ENCODE data around the gene CALCOCO1. TPM values are rescaled to one million over a fixed set of nuclear protein-coding genes. Genes with fewer than 3 reads are reported as not detected.

The CALCOCO1 gene
- total and polyA plus RNA-seq, 2 of the 13 experiments (the other 11 are each of a cell fraction or from before 2014, with no cell fraction given): 7.7 to 47.7 TPM

DNA sequence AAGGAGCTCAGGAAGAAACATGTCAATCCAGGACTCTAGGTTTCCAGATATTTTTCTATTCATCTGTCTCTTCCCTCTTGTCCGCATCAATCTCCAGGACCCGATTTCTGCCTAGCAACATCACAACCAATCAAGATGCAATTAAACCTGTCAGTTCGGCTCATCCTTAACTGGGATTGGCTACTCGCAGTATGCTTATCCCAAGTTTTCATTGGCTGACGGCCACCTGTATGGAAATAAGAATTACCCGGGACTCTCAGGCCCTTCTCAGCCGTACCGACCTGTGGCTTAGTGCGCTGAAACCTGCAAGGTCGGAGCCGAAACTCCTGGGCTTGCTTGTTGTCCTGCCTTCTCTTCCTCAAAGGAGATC, 31.0 kb downstream of the CALCOCO1 start (continued):
- TF ChIP-seq, protein P1, sequence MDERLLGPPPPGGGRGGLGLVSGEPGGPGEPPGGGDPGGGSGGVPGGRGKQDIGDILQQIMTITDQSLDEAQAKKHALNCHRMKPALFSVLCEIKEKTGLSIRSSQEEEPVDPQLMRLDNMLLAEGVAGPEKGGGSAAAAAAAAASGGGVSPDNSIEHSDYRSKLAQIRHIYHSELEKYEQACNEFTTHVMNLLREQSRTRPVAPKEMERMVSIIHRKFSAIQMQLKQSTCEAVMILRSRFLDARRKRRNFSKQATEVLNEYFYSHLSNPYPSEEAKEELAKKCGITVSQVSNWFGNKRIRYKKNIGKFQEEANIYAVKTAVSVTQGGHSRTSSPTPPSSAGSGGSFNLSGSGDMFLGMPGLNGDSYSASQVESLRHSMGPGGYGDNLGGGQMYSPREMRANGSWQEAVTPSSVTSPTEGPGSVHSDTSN (CRISPR knock-in tag; IDR thresholded peaks at IDR 0.05): peak; percentile 29; the same call in 1 of the 2 replicates
- TF ChIP-seq, protein P2, sequence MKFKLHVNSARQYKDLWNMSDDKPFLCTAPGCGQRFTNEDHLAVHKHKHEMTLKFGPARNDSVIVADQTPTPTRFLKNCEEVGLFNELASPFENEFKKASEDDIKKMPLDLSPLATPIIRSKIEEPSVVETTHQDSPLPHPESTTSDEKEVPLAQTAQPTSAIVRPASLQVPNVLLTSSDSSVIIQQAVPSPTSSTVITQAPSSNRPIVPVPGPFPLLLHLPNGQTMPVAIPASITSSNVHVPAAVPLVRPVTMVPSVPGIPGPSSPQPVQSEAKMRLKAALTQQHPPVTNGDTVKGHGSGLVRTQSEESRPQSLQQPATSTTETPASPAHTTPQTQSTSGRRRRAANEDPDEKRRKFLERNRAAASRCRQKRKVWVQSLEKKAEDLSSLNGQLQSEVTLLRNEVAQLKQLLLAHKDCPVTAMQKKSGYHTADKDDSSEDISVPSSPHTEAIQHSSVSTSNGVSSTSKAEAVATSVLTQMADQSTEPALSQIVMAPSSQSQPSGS (CRISPR knock-in tag; IDR thresholded peaks at IDR 0.05): no peak
- TF ChIP-seq ZNF674 (CRISPR knock-in tag; IDR thresholded peaks at IDR 0.05; ENCODE audit: low read depth) (no peak), ZNF773 (CRISPR knock-in tag; IDR thresholded peaks at IDR 0.05; ENCODE audit: borderline replicate concordance) (no peak), GATA4 (IDR thresholded peaks at IDR 0.05; ENCODE audit: borderline replicate concordance, low read depth) (no peak), ZNF460 (CRISPR knock-in tag; IDR thresholded peaks at IDR 0.05; ENCODE audit: borderline replicate concordance) (no peak), CENPX (CRISPR knock-in tag; IDR thresholded peaks at IDR 0.05) (no peak), RFX5 (IDR thresholded peaks at IDR 0.05; ENCODE audit: low read depth, low read length) (peak; percentile 99), ZNF160 (CRISPR knock-in tag; IDR thresholded peaks at IDR 0.05) (no peak), RFXANK (CRISPR knock-in tag; IDR thresholded peaks at IDR 0.05) (peak; percentile 98), SP2 (CRISPR knock-in tag; IDR thresholded peaks at IDR 0.05) (0 out of 2 replicates have a peak, but pooled peaks have one; percentile 41), EP300 (IDR thresholded peaks at IDR 0.05; ENCODE audit: low read depth in 2 of 2, low read length in 2 of 2) (peak in 1 of 2 experiments; percentile 12; a peak in 1 of 4 replicates), EP300 (CRISPR knock-in tag; IDR thresholded peaks at IDR 0.05; ENCODE audit: borderline replicate concordance) (no peak), RARG (CRISPR knock-in tag; IDR thresholded peaks at IDR 0.05; ENCODE audit: low read depth) (no peak), NFYC (CRISPR knock-in tag; IDR thresholded peaks at IDR 0.05) (peak; percentile 81), MEIS2 (CRISPR knock-in tag; IDR thresholded peaks at IDR 0.05) (no peak), HNRNPLL (IDR thresholded peaks at IDR 0.05; ENCODE audit: low read depth, low read length, poor library complexity, severe bottlenecking) (no peak)
- TF ChIP-seq, protein P3, sequence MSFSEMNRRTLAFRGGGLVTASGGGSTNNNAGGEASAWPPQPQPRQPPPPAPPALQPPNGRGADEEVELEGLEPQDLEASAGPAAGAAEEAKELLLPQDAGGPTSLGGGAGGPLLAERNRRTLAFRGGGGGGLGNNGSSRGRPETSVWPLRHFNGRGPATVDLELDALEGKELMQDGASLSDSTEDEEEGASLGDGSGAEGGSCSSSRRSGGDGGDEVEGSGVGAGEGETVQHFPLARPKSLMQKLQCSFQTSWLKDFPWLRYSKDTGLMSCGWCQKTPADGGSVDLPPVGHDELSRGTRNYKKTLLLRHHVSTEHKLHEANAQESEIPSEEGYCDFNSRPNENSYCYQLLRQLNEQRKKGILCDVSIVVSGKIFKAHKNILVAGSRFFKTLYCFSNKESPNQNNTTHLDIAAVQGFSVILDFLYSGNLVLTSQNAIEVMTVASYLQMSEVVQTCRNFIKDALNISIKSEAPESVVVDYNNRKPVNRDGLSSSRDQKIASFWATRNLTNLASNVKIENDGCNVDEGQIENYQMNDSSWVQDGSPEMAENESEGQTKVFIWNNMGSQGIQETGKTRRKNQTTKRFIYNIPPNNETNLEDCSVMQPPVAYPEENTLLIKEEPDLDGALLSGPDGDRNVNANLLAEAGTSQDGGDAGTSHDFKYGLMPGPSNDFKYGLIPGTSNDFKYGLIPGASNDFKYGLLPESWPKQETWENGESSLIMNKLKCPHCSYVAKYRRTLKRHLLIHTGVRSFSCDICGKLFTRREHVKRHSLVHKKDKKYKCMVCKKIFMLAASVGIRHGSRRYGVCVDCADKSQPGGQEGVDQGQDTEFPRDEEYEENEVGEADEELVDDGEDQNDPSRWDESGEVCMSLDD (CRISPR knock-in tag; IDR thresholded peaks at IDR 0.05; ENCODE audit: borderline replicate concordance): no peak
- TF ChIP-seq, protein P4, sequence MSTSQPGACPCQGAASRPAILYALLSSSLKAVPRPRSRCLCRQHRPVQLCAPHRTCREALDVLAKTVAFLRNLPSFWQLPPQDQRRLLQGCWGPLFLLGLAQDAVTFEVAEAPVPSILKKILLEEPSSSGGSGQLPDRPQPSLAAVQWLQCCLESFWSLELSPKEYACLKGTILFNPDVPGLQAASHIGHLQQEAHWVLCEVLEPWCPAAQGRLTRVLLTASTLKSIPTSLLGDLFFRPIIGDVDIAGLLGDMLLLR (CRISPR knock-in tag; IDR thresholded peaks at IDR 0.05): no peak
- TF ChIP-seq, protein P5, sequence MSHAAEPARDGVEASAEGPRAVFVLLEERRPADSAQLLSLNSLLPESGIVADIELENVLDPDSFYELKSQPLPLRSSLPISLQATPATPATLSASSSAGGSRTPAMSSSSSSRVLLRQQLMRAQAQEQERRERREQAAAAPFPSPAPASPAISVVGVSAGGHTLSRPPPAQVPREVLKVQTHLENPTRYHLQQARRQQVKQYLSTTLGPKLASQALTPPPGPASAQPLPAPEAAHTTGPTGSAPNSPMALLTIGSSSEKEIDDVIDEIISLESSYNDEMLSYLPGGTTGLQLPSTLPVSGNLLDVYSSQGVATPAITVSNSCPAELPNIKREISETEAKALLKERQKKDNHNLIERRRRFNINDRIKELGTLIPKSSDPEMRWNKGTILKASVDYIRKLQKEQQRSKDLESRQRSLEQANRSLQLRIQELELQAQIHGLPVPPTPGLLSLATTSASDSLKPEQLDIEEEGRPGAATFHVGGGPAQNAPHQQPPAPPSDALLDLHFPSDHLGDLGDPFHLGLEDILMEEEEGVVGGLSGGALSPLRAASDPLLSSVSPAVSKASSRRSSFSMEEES (CRISPR knock-in tag; IDR thresholded peaks at IDR 0.05): no peak

All from HepG2 (cell line).